K562 (cell line): ENCODE measurements around the gene ROBO2. TPM values are rescaled to one million over a fixed set of nuclear protein-coding genes. Genes with fewer than 3 reads are reported as not detected.

ENCODE experiments used
- ATAC-seq: fragments of 200-7000 bp; cut with Tn5 transposase; 3 replicates; pipeline ENCODE4 v1.9.1; 2020; ENCODE audit warnings: moderate library complexity
- BruUV-seq: library from RNA; stranded (reverse); fragments of 400-500 nt; replicated peaks from 2 replicates; lab custom pipeline; 2021; lab: Mats Ljungman, UMichigan
- CTCF ChIA-PET: fragments of 300-600 bp; formaldehyde crosslinking; extraction: SDS; loops from one replicate; lab custom pipeline; 2021; ENCODE audit warnings: low intra/inter-chr PET ratio; lab: Yijun Ruan, JAX
- POLR2A ChIA-PET: fragments of 300-600, 350-650 bp; sonication (Branson Sonifier 250); formaldehyde crosslinking; extraction: SDS; loops from one replicate; lab custom pipeline; 2021; ENCODE audit warnings: antibody characterized with exemption, inconsistent platforms; lab: Yijun Ruan, JAX
- DNase-seq, 4 experiments: peaks; one replicate each; pipeline versions ENCODE4 v3.0.0 to v3.0.0-alpha.2; 2011 to 2018; ENCODE audit warnings: low spot score in 3 of 4, mixed read lengths in 3 of 4; ENCODE audit errors: extremely low read depth in 1 of 4
- FAIRE-seq: peaks from 2 replicates; lab custom pipeline; 2011; peaks lifted over from hg19 to GRCh38; lab: Jason Lieb, UNC
- H2AFZ ChIP-seq: 2 replicates; pipeline ENCODE4 v1.6.0; 2011; ENCODE audit warnings: low read depth, low read length, control low read depth, inconsistent platforms
- H3K27ac ChIP-seq: fragments of 200-600 bp; 3 replicates; pipeline ENCODE4 v1.8.0; 2011; ENCODE audit warnings: low read depth, mild to moderate bottlenecking, control low read depth, inconsistent platforms, low read length, moderate library complexity, mixed read lengths; ENCODE audit errors: extremely low read depth
- H3K27me3 ChIP-seq, 2 experiments: fragments of 300-600 bp in 1 of 2; 2 replicates in 1 of 2; 3 replicates in 1 of 2; pipeline versions ENCODE4 v1.6.0 to v1.8.0; 2011; ENCODE audit warnings: inconsistent platforms in 2 of 2, low read length in 2 of 2, mild to moderate bottlenecking in 1 of 2, mixed read lengths in 1 of 2, moderate library complexity in 1 of 2; ENCODE audit not compliant: control insufficient read depth in 2 of 2, insufficient read depth in 2 of 2
- H3K36me3 ChIP-seq: fragments of 300-600 bp; 3 replicates; pipeline ENCODE4 v1.8.0; 2011; ENCODE audit warnings: mild to moderate bottlenecking, low read length, inconsistent platforms; ENCODE audit not compliant: control insufficient read depth, insufficient read depth
- H3K4me1 ChIP-seq, 2 experiments: fragments of 200-600 bp in 1 of 2; replicated peaks in 1 of 2; 2 replicates in 1 of 2; 3 replicates in 1 of 2; pipeline versions ENCODE4 v1.5.1 to v1.8.0; 2011; ENCODE audit warnings: inconsistent platforms in 2 of 2, low read length in 2 of 2, mild to moderate bottlenecking in 1 of 2, mixed read lengths in 1 of 2, moderate library complexity in 1 of 2; ENCODE audit not compliant: control insufficient read depth in 2 of 2, insufficient read depth in 2 of 2
- H3K4me2 ChIP-seq: 2 replicates; pipeline ENCODE4 v1.6.1; 2011; ENCODE audit warnings: low read length, control low read depth, inconsistent platforms, mixed read lengths; ENCODE audit not compliant: insufficient read depth
- H3K4me3 ChIP-seq: fragments of 200-600 bp; sonication (generic), shearing (Covaris generic); 2 replicates; pipeline ENCODE4 v1.5.1; 2016; ENCODE audit warnings: control low read depth, inconsistent platforms
- H3K79me2 ChIP-seq: fragments of 200-600 bp; 3 replicates; pipeline ENCODE4 v1.8.0; 2011; ENCODE audit warnings: low read length, inconsistent platforms; ENCODE audit not compliant: control insufficient read depth, insufficient read depth
- H3K9ac ChIP-seq, 2 experiments: 2 replicates each; pipeline versions ENCODE4 v1.6.0 to v1.6.1; 2011; ENCODE audit warnings: low read depth in 2 of 2, low read length in 2 of 2, control low read depth in 1 of 2, inconsistent platforms in 1 of 2, mild to moderate bottlenecking in 1 of 2, mixed read lengths in 1 of 2; ENCODE audit not compliant: insufficient read depth in 1 of 2
- H3K9me1 ChIP-seq: one replicate; pipeline ENCODE4 v1.6.0; 2011; ENCODE audit warnings: inconsistent platforms, mild to moderate bottlenecking, low read length, moderate library complexity; ENCODE audit not compliant: control insufficient read depth, insufficient read depth
- H3K9me3 ChIP-seq: replicated peaks from 2 replicates; pipeline ENCODE4 v1.5.1; 2011; ENCODE audit warnings: low read depth, low read length, inconsistent platforms; ENCODE audit not compliant: control insufficient read depth, insufficient read depth
- H4K20me1 ChIP-seq: replicated peaks from 2 replicates; pipeline ENCODE4 v1.6.1; 2011; ENCODE audit warnings: low read length, inconsistent platforms, mixed read lengths; ENCODE audit not compliant: control insufficient read depth, insufficient read depth
- HDAC3 ChIP-seq: fragments of 450-650 bp; IDR thresholded peaks from 2 replicates; pipeline ENCODE4 v1.6.1; 2018; ENCODE audit warnings: borderline replicate concordance, mild to moderate bottlenecking, moderate library complexity; ENCODE audit not compliant: partially characterized antibody
- KHSRP ChIP-seq: fragments of 450-650 bp; IDR thresholded peaks from 2 replicates; pipeline ENCODE4 v1.6.1; 2017
- RFX7 ChIP-seq: fragments of 250-450 bp; sonication (Bioruptor Pico); IDR thresholded peaks from 2 replicates; pipeline ENCODE4 v1.5.1; 2021; ENCODE audit warnings: mild to moderate bottlenecking
- SIN3A ChIP-seq, 2 experiments: fragments of 150-350 bp in 1 of 2; IDR thresholded peaks; 2 replicates each; pipeline ENCODE4 v1.6.1; 2011 to 2016; ENCODE audit warnings: borderline replicate concordance in 2 of 2, low read depth in 2 of 2, low read length in 2 of 2, mild to moderate bottlenecking in 2 of 2, moderate library complexity in 2 of 2; ENCODE audit not compliant: control insufficient read depth in 1 of 2
- SRSF7 ChIP-seq: fragments of 200-400 bp; formaldehyde crosslinking; optimal IDR thresholded peaks from 2 replicates; pipeline ENCODE3; 2017; ENCODE audit warnings: mild to moderate bottlenecking, low read depth, low read length
- TCF3 ChIP-seq: sonication (generic); formaldehyde crosslinking; IDR thresholded peaks from 2 replicates; pipeline ENCODE4 v1.4.0; 2020; ENCODE audit warnings: mild to moderate bottlenecking, missing genetic modification reagents
- TCF7L2 ChIP-seq: fragments of 150-350 bp; IDR thresholded peaks from 2 replicates; pipeline ENCODE4 v1.6.1; 2016; ENCODE audit warnings: low read depth, mild to moderate bottlenecking, low read length, moderate library complexity
- ZBTB26 ChIP-seq: fragments of 450-650 bp; formaldehyde crosslinking; IDR thresholded peaks from 2 replicates; pipeline ENCODE4 v1.4.0; 2022; ENCODE audit warnings: missing genetic modification characterization
- ZBTB49 ChIP-seq: sonication (generic); formaldehyde crosslinking; IDR thresholded peaks from 2 replicates; pipeline ENCODE4 v1.8.0; 2022; ENCODE audit warnings: missing genetic modification reagents, mild to moderate bottlenecking, borderline replicate concordance
- ZC3H11A ChIP-seq: IDR thresholded peaks from 2 replicates; pipeline ENCODE4 v1.6.1; 2012; ENCODE audit warnings: low read depth, low read length, improper control_type of control experiment
- ZEB2 ChIP-seq: fragments of 450-650 bp; IDR thresholded peaks from 2 replicates; pipeline ENCODE4 v1.6.1; 2016
- ZNF3 ChIP-seq: fragments of 250-450 bp; sonication (Bioruptor Pico); IDR thresholded peaks from 2 replicates; pipeline ENCODE4 v1.5.0; 2021; ENCODE audit warnings: mild to moderate bottlenecking, moderate library complexity
- ZNF395 ChIP-seq: fragments of 200-800 bp; sonication (Bioruptor generic); IDR thresholded peaks from 2 replicates; pipeline ENCODE4 v1.6.1; 2017; ENCODE audit warnings: missing genetic modification characterization, missing compliant biosample characterization
- ZNF444 ChIP-seq: fragments of 250-450 bp; sonication (Bioruptor Pico); IDR thresholded peaks from 2 replicates; pipeline ENCODE4 v1.4.0; 2020; ENCODE audit warnings: mild to moderate bottlenecking, moderate library complexity
- ZNF785 ChIP-seq: fragments of 250-450 bp; sonication (Bioruptor Pico); IDR thresholded peaks from 2 replicates; pipeline ENCODE4 v1.4.0; 2020; ENCODE audit warnings: mild to moderate bottlenecking
- WGBS: fragments of 100-300 bp; shearing (Covaris generic); methylation state at CpG from one replicate; pipeline ENCODE4 v1.1.6; 2016; ENCODE audit warnings: low coverage, mixed read lengths; ENCODE audit not compliant: insufficient coverage; ENCODE audit errors: missing lambda C conversion rate; 5-methylcytosine and 5-hydroxymethylcytosine counted together
- in situ Hi-C: fragments of 300-500 bp; cut with MboI; formaldehyde crosslinking; loops from 4 replicates; pipeline ENCODE4 v1.15.0; 2018; ENCODE audit warnings: inconsistent platforms, mixed read lengths
- intact Hi-C: fragments of 100-400 bp; cut with micrococcal nuclease; formaldehyde crosslinking; loops from 2 replicates; pipeline ENCODE4 v1.14.2; 2022
- polyA plus RNA-seq, 8 experiments: library from polyadenylated mRNA; depleted of rRNA in 4 of 8; stranded (reverse) in 5 of 8; unstranded in 3 of 8; fragments of >200 nt; fragmentation: Nextera tagmentation in 2 of 8; fragmentation: Illumina TruSeq in 1 of 8; extraction: Ambion mirVana in 2 of 8; extraction: Trizol in 1 of 8; gene quantifications; 2 replicates each; pipeline versions ENCODE4 v1.2.1 to v1.2.3, GENCODE V29; 2011 to 2014; ENCODE audit warnings: inconsistent platforms in 1 of 8, missing spikeins in 1 of 8
- total RNA-seq, 7 experiments: library from RNA; depleted of rRNA in 6 of 7; stranded (reverse); fragments of >200 nt in 6 of 7; fragmentation: Illumina TruSeq in 2 of 7; extraction: Trizol in 2 of 7; gene quantifications; 2 replicates each; pipeline versions ENCODE4 v1.2.1 to v1.2.3, GENCODE V29; 2011 to 2021; ENCODE audit warnings: low replicate concordance in 1 of 7

The ROBO2 gene
- total and polyA plus RNA-seq, 9 of the 15 experiments (the other 6 are each of a cell fraction or from before 2014, with no cell fraction given) = 0.84 to 3.0 (median 1.7) TPM

- no peaks in the 10 kb centered on the region for H3K79me2 ChIP-seq
- H3K4me1 ChIP-seq = no peaks in the 10 kb centered on the region
- WGBS = 20% methylated on average over 1 of the region's 1 CpG
- H3K9me3 ChIP-seq = no peaks in the 10 kb centered on the region
- H3K36me3 ChIP-seq = no peaks in the 10 kb centered on the region
- no peak overlapping the region for H3K4me2 ChIP-seq
- no peak for FAIRE-seq
- H3K9ac ChIP-seq = no peak overlapping the region
- ChIA-PET CTCF (no interaction called here), POLR2A (no interaction called here)
- H3K4me3 ChIP-seq = no peak overlapping the region
- intact Hi-C loops (no loop called here), in situ Hi-C loops (no loop called here)
- H3K27me3 ChIP-seq = no peaks in the 10 kb centered on the region
- H3K27ac ChIP-seq = no peak overlapping the region
- no peaks in the 10 kb centered on the region for H4K20me1 ChIP-seq
- no peak for DNase-seq
- no peak for ATAC-seq
- TF ChIP-seq ZNF444 (CRISPR knock-in tag) (no peak), SIN3A (IDR thresholded peaks at IDR 0.05; ENCODE audit: borderline replicate concordance in 2 of 2, control insufficient read depth in 1 of 2, low read depth in 2 of 2, low read length in 2 of 2) (no peak), ZEB2 (no peak), TCF7L2 (no peak), HDAC3 (no peak), TCF3 (CRISPR knock-in tag) (no peak), KHSRP (no peak), ZNF395 (CRISPR knock-in tag) (no peak), RFX7 (CRISPR knock-in tag) (no peak), ZBTB49 (no peak), ZNF785 (CRISPR knock-in tag) (no peak), ZBTB26 (no peak), ZC3H11A (no peak), SRSF7 (no peak), ZNF3 (no peak)
- BruUV-seq = no TSS peak
- H3K9me1 ChIP-seq = no peaks in the 10 kb centered on the region
- H2AFZ ChIP-seq = no peak overlapping the region
These were observed 417.0 kb downstream of the ROBO2 start for GRCh38 chr3:77456906-77457305.
